HG02970 (cell line): ENCODE results near the gene TMOD2.

ENCODE experiments used
- ATAC-seq: cut with Tn5 transposase; IDR thresholded peaks from one replicate; pipeline ENCODE4 v1.9.1; 2021; ENCODE audit warnings: mild to moderate bottlenecking, moderate library complexity, moderate number of reproducible peaks; ENCODE audit not compliant: unreplicated experiment, low FRiP score

The TMOD2 gene

DNA sequence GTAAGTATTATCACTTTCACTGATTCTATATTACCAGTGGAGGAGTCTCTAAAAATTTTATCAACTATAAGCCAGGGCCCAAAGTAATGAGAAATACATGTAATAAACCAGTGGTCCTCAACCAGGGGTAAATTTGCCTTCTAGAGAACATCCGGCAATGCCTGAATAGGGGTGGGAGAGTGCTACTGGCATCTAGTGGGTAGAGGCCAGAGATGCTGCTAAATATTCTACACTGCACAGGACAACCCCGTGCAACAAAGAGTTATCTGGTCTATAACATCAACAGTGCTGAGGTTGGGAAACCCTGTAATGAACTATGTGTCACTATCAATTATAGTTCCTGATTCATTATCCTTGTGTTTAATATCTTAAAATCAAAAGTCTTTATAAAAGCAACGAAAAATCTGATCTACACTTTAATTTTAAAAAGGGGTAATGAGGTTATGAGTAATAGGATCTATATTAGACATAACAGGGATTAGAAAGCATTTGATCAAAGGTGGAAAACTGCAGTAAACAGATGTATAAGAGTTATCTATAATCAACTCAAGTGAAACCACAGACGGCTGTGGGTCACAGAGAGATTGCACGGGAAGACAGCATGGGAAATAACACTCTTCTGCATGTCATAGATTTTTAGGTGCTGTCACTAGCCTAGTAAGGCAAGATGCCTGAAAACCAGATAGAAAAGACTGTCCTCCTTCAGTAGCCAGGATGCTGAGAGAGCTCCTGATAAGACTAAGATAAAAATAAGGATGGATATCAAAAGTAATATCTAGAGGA, 16.0 kb upstream of the TMOD2 start:
- no peak for ATAC-seq

DNA sequence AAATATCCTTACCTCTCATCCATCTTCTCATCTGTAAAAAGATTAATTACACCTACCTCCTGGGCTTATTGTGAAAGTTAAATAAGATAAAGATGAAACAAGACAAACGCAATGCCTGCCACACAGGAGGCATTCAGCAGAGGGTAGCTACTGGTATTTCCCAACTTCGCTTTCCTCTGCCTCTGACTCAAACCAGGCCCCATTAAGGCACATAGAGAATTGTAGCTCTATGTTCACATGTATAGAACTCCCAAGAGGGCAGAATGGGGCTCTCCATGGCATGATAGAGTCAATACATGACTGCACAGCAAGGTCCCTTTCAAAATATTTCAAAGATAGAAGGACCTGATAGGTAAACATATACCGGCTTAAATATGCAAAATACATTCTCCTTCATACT, 15.3 kb upstream of the TMOD2 start:
- no peak for ATAC-seq

DNA sequence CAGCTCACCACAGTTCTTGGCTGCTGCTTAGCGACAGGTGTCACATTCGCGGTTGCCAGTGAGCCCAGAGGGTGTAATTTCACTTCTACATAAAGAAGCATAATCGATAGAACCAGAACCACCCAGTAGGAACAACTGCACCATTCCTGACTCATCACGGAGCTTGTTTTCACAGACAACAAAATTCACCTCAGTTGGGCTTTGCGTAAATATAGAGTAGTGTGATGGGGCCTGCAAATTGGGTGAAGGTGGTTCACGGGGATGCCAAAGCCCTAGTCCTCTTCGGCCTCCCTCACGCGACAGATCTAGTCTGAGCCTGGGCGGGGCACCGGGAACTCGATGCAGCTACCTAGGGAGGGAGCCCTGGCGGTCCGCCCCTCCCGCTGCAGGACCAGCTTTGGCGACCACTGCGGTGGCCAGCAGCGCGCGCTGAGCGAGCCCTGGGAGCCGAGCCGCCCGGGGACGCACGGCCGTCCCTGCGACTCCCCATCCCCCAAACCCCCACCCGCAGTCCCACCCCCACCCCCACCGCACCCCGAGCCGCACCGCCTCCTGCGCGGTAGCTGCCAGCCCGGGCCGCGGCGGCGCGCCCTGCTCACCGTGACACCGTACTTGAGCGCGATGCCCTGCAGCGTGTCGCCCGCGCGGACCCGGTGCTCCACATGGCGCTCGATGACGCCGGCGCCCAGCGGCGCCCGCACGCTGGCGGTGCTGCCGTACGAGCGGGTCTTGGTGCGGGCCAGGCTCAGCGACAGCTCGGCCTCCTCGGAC, 14.5 kb upstream of the TMOD2 start:
- ATAC-seq: no peak

DNA sequence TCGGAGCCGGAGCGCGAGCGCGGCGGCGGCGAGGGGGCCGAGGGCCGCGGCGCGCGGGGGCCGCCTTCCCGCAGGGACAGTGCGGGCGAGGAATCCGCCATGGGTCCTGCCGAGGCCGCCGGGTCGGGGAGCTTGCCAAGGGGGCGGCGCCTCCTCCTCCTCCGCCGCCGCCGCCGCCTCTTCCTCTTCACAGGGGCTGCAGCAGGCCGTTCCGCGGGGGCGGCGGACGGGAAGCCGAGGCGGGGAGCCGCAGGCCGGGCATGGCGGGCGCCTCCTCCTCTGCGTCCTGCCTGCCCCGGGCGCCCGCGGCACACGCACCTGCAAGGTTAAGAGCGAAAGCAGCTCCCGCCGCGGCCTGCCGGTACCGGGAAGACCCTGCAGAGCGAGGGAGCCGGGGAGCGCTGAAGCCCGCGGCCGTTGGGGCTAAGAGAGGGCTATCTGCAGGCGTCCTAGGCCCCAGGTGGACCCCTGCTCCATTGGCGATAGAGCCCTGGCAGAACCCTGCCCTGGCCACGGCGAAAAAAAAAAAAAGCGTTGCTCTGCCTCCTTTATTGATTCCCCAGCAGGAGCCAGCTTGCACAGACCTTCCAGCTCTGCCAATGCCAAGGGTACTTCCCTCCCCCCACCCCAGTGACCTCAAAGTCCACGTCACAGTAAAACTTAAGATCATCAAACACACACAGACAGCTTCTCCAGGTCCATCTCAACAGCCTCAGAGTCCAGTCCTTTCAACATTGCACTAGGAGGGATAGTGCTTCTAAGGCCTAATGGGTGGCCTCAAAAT, 13.7 kb upstream of the TMOD2 start, which contains the start of gene LYSMD2:
LYSMD2 (minus strand) TSS at position 134 of the 784 bp plus-strand sequence; CDS start at position 101, 33 bp downstream.
- no peak for ATAC-seq

DNA sequence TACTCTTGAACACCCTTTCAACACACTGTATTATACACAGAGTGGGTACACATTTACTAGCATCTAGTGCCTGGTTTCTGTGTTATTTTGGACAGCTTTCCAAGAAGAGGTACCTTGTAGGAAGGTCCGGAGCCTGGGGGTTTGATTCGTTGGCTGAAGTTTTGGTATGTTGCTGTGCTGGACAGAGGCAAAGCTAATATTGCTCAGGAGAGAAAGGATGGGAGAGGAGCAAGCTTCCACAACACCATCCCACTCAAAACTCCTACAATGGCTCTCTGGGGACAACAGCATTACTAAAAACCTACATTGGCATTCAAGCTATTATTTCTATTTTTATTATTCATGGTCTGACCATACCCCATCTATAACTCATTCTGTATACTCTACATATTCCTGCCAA, 12.8 kb upstream of the TMOD2 start:
- ATAC-seq: no peak

DNA sequence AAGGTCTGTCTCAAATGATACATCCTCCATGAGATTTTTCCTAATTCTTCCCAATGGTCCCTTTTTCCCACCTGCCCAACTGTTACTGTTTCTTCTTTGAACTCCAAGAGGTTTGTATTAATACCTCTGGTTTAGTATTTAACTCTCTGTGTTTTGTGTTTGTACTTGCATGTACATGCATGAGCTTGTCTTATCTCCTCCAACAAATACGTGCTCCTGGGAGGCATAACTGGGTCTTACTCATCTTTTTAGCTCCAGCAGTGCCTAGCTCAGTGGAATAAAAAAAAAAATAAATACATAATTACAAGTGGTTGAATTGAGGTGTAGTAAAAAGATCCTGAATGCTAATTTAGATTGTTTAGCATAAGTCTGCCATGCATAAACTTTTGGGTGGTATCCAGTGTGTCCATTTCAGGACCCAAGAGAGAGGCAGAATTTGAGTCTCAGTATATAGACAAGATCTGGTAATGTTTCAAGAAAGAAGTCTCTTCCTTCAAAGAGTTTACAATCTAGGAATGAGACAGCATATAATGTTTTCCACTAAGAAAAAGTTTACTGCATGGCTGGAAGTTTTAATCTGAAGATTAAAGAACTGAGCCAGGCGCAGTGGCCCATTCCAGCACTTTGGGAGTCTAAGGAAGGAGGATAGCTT, 12.2 kb upstream of the TMOD2 start:
- no peak for ATAC-seq

DNA sequence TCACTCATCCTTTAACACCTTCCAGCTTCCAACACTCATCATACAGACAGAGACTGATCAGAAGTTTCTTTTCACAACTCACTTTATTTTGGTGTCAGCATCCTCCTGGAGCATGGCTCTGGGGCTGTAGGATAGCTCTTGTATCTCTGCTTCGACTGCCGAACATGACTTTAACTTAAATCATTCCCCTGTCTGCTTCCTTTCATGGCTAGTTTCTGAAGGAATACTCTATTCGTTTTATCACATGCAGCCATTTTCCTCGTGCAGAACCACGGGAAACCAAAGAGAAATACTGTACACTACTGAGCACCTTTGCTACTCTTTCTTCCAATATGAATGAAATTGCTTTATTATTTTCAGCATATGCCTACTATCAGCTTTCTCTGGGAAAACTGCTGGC, 2.1 kb upstream of the TMOD2 start:
- ATAC-seq: no peak

DNA sequence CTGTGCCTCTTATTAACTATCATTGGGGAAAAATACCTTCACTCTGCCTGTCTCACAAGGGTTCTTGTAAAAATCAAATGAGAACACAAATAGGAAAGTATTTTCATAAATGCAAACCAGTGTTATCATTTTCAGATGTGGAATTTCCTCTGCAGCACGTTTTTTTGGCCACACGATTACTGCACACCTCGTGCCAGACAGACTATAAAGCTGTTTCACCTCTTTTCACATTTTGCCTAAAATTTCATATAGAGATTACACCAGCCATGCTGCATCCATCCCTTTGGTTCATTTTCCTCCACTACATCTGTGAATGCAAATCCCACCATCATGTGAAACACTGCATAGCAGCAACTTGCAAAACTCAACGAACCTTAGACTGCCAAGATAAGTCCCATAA, 1.2 kb upstream of the TMOD2 start:
- ATAC-seq: no peak

DNA sequence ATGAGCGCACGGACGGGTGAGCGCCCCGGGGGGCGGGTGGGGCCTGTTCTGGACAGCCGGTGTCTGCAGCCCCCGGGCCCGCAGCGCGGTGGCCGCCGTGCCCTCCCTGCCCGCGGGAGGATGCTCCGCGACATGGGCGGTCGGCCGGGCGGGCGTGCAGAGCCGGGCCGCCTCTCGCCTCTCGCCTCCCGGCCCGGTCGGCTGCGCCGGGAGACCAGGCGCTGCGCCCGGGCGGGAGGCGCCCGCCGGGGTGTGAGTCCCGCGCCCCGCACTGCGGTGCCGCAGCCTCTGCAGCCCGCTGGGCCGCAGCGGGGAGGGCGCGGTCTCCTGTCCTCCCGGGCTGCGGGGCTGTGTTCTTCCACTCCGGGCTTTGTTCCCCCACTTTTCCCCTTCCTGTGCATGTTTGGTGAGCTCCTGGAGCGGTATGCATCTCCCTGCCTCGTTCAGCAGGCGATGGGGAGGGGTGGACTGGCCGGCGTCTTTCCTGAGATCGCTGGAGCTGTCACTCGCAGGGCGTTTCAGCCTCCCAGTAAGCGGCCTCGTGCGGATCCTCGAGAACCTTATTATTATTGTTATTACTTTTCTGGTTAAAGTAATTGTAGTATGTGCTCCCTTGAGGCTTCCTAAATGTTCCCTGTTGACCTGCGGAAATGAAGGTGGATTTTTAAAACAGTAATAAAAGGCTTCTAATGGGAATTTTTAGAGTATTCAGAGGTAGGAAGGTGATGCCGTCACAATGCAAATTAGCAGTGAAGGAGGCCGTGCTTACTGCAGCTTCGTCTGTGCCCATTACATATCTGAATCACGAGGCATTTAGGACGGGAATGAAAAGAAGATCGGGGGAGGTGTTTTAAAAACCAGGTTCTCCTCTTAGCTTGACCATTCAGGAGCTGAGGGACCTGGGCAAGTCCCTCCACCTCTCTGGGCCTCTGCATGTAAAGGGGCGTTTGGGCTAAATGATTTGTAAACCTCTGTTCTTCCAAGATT, 593 bp downstream of the TMOD2 start:
- peak; percentile 35 for ATAC-seq

DNA sequence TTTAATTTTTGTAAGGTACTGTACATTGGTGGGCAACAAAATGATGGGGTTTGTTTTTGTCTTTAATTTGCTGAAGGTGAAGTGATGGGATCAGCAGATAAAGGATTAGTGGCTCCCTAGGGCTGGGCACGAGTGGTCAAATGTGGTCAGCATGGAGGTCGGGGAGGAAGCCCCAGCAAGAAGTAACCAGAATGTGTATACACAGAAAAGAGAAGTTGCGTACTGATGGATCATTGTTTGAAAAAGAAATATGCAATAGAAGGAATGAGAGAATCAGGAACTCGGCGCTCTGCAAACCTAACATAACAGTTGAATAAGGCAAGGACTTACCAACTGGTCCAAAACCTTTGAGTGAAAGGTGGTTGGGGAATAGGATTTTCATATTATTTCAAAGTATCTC, 1.5 kb downstream of the TMOD2 start:
- ATAC-seq: no peak

DNA sequence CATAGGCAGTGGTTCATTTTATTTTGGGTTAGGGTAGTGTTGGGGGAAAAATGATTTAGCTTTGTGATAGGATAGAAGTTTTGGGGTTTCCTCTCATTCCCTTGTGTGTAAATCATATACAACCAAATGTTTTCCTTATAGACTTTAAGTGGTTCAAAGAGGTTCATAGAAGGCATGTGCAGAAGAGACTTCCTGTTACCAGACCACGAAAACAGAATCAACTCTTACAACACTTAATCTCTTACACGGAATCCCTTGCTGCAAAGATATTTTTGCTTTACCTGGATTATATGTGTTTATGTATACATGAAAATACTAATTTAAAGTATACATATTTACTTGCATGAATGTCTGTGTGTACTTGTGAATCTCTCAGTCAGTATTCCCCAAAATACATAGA, 2.9 kb downstream of the TMOD2 start:
- ATAC-seq: no peak

DNA sequence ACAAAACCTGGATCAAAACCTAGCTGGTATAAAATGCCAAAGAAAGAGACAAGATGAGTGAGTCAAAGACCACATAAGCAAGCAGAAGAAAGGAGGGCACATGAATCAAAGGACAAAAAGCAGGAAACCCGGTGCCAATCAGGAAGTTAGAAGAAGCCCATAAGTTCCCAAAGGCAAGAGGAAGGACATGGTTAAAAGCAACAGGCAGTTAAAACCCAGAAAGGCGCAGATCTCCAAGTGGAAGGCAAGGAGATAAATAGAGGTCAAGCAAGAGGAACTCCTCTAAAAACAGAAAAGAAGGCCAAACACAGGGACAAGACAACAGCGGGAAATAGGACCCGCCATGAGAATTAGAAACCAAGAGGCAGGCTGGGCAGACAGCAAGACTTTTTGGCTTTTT, 4.4 kb downstream of the TMOD2 start:
- ATAC-seq: no peak

DNA sequence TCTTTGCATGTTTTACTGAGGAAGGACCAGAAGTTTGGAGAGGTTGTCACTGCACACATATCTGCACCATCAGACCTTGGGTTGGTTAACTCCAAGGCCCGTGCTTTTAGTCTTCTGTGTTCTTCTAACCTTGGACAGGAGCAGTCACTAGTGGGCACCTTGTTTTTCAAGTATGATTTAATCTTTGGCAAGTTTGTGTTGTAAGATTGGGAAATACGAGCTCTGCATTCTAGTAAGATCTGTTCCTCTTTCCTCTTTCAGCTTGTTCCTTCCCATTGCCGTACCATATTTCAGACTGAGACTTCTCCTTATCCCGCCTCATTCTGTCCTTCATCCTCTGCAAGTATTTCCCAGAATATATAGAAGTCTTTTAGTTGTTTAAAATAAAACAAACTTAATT, 5.1 kb downstream of the TMOD2 start:
- ATAC-seq: no peak

DNA sequence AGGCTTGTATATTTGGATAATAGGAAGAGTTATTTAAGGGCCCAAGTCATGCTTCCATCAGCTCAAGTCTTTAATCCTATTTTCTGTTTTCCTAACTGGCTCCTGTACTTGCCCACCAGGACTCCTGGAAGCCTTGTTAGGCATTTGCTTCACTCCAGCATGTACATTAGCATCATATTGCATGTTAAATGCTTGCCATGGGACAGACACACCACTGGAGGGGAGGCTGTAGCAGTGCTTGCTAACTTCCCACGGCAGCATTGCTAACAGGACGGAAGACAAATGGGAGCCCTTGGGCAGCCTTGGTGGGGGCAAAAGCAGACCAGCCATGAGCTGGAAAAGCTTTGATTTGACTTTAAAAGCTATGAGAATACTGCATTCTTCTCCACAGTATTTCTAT, 6.1 kb downstream of the TMOD2 start:
- no peak for ATAC-seq

DNA sequence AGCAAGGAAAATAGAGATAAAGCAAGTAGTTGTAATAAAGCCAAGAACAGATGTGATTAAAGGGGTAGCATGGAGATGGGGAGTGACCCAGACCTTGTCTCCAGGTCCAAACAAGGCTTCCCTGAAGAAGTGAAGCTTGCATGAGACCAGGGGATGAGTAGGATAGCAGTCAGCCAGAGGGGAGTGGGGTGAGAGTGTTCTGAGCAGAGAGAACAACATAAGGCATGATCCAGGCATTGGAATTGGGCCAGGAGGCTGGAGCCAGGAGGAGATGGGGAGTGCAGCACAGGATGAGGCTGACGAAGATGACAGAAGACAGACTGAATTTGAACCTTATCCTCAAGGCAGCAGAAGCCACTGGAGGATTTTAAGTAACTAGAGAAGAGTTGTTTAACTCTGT, 7.2 kb downstream of the TMOD2 start:
- no peak for ATAC-seq

DNA sequence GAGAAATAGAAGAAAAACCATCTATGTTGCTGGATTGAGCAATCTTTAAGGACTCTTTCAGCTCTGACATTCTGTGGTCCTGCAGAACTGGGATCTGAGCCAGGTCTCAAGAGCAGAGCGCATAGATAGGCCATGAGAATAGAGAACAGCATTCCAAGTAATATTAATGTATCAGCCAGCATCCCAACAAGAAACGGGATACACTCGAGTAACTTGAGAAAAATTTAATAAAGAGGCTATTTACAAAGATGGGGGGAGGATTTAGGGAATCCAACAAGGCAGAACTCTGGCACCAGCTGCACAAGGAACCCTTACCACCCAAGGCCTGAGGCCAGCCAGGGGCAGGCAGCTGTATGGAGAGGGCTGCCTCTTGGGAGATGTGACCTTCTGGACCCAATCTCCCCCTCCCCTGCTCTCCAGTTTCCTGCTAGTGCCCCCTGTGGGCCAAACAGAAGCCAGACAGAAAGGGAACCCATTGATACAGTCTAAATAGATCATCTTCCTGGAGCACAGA, 8.2 kb downstream of the TMOD2 start:
- no peak for ATAC-seq

DNA sequence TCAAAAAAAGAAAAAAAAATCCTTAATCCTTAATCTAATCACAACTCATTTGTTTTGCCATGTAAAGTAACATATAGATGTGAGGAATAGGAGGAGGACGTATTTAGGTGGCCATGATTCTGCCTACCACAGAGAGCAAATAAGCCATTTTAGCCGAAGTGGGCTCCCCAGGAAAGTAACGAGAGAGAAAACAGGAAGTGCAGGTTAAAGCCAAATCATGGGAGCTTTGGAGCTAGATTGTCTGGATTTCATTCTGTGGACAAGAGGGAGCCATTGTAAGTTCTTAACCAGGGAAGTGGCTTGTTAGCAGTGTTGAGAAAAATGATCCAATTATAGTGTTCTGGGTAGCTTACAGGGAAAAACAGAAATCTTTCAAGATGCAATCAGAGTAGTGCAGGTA, 9.4 kb downstream of the TMOD2 start:
- no peak for ATAC-seq

DNA sequence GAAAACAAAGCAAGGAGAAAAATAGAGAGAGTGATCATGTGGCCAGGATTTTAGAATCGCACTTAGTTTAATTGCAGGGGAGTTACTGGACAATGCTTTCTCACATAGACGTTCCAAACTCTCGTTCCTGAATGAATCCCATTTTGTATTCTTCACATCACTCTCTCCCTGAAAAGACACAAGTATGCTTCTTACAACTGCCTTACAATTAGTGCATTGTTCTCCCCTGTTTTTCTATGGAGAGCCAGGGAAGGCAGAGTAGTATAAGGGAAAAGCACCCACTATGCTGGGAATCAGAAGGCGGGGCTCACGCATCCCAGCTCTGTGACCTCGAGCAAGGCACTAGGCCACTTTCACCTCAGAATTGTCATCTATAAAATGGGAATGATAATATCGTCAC, 14.4 kb downstream of the TMOD2 start:
- ATAC-seq: no peak

DNA sequence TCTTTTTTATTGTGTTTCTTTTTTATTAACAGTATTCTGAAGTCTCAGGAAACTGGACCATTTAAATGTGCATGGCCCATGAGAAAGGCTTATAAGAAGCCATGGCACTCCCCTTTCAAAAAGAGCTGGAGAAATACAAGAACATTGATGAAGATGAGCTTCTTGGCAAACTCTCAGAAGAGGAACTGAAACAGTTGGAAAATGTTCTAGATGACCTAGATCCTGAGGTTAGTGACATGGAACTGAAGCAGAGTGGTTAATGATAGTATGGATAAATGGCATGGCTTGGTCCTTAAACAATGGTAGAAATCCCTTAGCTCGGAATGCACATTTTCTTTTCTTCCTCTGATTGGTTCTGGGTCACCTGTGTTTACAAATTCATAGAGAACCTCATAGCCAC, 14.9 kb downstream of the TMOD2 start:
- ATAC-seq: no peak
